ENCODE data around the gene CARD9. TPM values are rescaled to one million over a fixed set of nuclear protein-coding genes. Genes with fewer than 3 reads are reported as not detected.

The CARD9 gene
- total RNA-seq, 1 donor from 2014 or later, result 9.2 TPM

DNA sequence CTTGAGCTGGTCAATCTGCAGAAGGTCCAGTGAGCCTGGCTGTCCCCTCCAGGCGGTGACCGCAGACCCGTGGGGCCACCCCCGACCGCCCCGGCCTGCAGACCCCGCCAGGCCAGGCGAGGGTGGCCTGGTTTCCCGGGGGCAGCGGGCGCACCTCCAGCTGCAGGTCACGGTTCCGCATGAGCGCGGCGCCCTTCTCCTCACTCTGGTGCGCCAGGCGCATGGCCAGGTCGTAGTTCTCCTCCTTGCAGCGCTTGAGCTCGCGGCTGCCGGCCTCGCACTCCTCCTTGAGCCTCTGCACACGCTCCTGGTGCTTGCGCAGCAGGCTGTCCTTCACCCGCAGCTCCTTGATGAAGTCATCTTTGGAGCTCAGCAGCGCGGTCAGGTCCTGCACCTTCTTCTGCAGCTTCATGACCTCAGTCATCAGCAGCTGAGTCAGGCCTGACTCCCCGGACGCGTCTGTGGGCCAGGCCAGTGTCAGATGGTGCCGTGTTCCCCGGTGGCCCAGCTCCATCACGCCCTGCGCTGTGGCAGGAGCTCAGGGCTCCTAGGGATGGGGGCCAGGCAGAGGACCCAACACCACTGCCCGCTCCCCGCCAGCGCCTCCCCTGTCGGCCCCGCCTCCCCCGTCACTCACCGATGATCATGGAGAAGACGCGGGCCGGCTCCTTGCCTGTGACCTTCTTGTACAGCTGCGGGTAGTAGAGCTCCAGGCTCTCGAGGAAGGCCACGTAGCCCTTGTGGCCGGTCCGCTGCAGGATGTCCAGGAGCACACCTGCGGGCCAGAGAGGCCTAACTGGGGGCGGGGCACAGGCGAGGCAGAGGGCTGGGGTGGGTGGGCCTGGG is 2.6 kb downstream of the CARD9 start:
- no peaks in the 10 kb centered on the region for H3K36me3 Mint-ChIP-seq (ENCODE audit: low read depth)
- H3K27ac Mint-ChIP-seq, result no peak overlapping the region

DNA sequence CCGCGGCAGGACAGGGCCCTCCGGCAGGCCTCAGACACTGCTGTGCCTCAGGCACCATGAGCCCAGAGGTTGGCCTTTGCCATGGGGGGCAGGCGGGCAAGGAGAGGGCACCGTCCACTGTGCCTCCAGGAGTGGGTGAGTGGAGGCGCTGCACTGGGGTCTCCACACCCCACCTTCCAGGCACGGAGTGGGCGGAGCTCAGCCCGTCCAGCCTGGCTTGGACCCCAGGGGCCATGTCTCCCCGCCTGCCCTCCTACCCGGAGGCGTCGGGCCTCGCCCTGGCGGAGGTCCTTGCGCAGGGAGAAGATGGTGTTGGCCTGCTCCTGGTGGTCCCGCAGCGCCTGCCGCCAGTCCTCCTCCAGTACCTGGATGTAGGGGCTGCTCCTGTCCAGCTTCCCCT is 3.4 kb downstream of the CARD9 start:
- peaks cover 2% of the 10 kb centered on the region for H3K36me3 Mint-ChIP-seq (ENCODE audit: low read depth)
- H3K27ac Mint-ChIP-seq, result no peak overlapping the region
- H3K27me3 Mint-ChIP-seq, result no peaks in the 10 kb centered on the region
- H3K9me3 Mint-ChIP-seq, result no peaks in the 10 kb centered on the region
- no peaks in the 10 kb centered on the region for H3K4me1 Mint-ChIP-seq
- intact Hi-C loops (cut with micrococcal nuclease), result no loop called here
- no peak overlapping the region for H3K4me3 Mint-ChIP-seq
- DNase-seq, result no peak

More for the DNA sequence above, 2.6 kb downstream of the CARD9 start:
- no peak for DNase-seq
- H3K27me3 Mint-ChIP-seq, result no peaks in the 10 kb centered on the region
- intact Hi-C loops (cut with micrococcal nuclease), result no loop called here
- no peak overlapping the region for H3K4me3 Mint-ChIP-seq
- H3K4me1 Mint-ChIP-seq, result no peaks in the 10 kb centered on the region
- no peaks in the 10 kb centered on the region for H3K9me3 Mint-ChIP-seq

DNA sequence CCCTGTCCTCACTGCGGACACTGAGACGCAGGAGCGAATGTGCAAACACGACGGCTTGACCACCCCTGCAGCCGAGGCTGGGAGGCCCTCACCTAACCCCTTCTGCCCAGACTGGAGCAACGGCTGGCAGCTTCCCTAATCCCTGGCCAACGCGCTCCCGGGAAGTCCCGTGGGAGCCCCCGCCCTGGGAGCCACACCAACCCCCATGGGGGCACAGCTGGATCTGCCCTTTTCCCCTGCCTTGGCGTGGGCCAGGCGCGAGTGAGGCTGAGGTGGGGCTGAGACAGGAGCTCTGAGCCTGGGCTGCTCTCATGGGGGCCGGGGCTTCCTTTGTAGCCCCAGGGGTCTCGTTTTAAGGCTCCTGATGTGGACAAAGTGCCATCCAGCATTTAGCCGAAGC is 5.3 kb downstream of the CARD9 start:
- DNase-seq, result no peak
- Mint-ChIP-seq H3K4me3 (no peak overlapping the region), H3K4me1 (no peaks in the 10 kb centered on the region), H3K9me3 (no peaks in the 10 kb centered on the region), H3K27me3 (no peaks in the 10 kb centered on the region), H3K36me3 (ENCODE audit: low read depth) (peaks cover 5% of the 10 kb centered on the region), H3K27ac (no peak overlapping the region)
- intact Hi-C loops (cut with micrococcal nuclease), result no loop called here

DNA sequence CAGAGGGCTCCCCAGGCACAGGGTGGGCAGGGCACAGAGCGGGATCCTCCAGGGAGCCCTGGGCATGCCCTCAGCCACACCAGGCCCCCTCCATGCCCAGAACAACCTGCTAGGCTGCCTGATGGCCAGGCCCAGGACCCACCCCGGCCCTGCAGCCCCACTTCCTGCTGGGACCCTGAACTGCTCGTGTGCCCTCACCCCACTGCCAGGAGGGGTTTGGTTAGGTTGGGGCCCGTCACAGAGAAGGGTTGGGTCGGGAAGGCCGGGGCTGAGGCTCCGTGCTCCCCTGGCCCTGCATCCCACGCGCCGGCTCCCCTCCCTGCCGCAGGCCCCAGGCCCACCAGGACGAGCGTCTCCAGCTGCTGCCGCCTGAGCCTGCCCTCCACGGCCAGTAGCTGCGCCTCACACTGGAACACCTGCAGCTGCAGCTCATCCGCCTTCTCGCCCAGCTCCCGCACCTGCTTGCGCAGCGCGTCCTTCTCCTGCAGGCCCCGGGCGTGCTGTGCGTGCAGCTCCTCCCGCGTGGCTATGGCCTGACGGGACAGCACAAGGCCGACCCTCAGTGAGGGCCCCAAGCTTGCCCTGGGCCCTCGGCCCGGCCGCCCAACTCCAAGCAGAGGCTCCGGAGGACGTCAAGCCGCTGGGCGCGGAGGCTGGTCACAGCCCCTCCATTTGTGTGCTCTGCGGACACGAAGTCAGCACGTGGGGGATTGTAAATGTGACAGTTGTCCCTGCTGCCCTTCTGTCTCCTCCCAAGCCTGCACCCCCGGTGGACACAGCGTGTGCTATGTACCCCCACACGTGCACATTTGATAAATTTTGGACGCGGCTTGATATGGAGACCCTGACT is 5.9 kb downstream of the CARD9 start:
- intact Hi-C loops (cut with micrococcal nuclease), result no loop called here

GRCh38 chr9:136366826-136367225 is 6.6 kb downstream of the CARD9 start:
- Mint-ChIP-seq H3K27ac (no peak overlapping the region), H3K27me3 (no peaks in the 10 kb centered on the region), H3K4me1 (peaks cover 4% of the 10 kb centered on the region), H3K36me3 (ENCODE audit: low read depth) (peaks cover 5% of the 10 kb centered on the region), H3K4me3 (no peak overlapping the region), H3K9me3 (no peaks in the 10 kb centered on the region)
- intact Hi-C loops (cut with micrococcal nuclease), result no loop called here
- no peak for DNase-seq

More for the DNA sequence above, 5.9 kb downstream of the CARD9 start:
- H3K9me3 Mint-ChIP-seq, result no peaks in the 10 kb centered on the region
- DNase-seq, result no peak
- no peak overlapping the region for H3K27ac Mint-ChIP-seq
- H3K27me3 Mint-ChIP-seq, result no peaks in the 10 kb centered on the region
- no peak overlapping the region for H3K4me3 Mint-ChIP-seq
- peaks cover 4% of the 10 kb centered on the region for H3K4me1 Mint-ChIP-seq
- peaks cover 5% of the 10 kb centered on the region for H3K36me3 Mint-ChIP-seq (ENCODE audit: low read depth)

DNA sequence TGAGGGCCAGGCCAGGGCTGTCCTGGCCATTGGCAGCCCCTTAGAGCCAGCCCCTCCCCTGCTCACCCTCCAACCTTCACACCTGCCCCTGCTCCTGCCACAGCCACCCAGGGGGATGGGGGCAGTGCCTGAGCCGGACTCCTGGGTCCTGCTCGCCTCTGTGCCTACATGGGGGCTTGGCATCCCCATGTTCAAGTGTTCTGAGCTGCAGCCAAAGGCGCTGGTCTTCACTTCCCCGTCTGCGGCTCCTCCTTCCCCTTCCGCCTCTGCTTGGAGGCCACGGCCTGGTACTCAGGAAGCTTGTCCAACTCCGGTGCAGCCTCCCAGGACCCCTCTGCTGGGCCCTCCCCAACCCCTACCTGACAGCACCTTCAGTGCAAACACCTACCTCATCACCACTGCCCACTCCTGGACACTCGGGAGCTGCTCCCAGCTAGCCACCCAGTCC is 7.7 kb downstream of the CARD9 start:
- H3K9me3 Mint-ChIP-seq, result no peaks in the 10 kb centered on the region
- no peaks in the 10 kb centered on the region for H3K27me3 Mint-ChIP-seq
- no peak overlapping the region for H3K27ac Mint-ChIP-seq
- peaks cover 5% of the 10 kb centered on the region for H3K36me3 Mint-ChIP-seq (ENCODE audit: low read depth)
- H3K4me3 Mint-ChIP-seq, result no peak overlapping the region
- peaks cover 4% of the 10 kb centered on the region for H3K4me1 Mint-ChIP-seq
- intact Hi-C loops (cut with micrococcal nuclease), result no loop called here
- DNase-seq, result no peak

DNA sequence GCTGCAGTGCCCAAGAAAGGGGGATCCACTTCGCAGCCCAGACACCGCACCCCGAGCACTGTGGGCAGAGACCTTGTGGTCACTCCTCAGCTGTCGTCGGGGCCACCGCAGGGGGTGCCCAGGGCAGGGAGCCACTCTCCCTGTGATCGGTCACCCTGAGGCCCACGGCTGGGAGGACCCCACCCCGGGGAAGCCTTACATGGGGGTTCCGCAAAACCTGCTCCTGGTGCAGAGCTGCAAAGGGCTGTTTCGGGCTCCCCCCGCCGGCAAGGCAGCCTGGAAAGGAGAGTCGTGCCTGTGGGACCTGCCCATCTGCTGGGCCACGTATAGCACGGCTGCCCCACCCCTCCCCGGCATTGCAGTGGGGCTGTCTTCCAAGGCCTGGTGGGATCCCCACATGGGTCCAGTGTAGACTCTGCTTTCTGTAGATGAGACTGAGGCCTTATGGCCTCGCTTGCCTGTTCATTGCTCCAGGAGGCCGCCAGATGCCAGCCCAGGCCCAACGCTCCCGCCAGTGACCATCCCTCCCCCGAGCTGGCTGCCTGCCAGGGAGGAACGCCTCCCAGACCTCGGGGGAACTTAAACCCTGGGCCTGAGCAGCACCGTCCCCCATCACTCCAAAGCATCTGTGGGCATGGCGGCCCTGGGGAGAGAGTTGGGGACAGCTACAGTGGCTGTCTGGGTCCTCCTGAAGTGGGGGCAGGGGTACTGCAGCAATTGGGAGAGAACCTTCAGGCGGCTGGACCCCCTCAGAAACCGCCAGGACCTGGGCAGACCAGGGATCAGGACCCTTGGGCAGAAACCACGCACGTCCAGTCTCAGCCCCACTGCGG is 8.3 kb downstream of the CARD9 start:
- Mint-ChIP-seq H3K27me3 (no peaks in the 10 kb centered on the region), H3K4me1 (peaks cover 4% of the 10 kb centered on the region), H3K9me3 (no peaks in the 10 kb centered on the region), H3K4me3 (no peak overlapping the region), H3K27ac (no peak overlapping the region), H3K36me3 (ENCODE audit: low read depth) (peaks cover 5% of the 10 kb centered on the region)
- DNase-seq, result no peak
- intact Hi-C loops (cut with micrococcal nuclease), result no loop called here

- intact Hi-C loops (cut with micrococcal nuclease), result loop anchor here (1.0 kb wide), 1 partner anchor 36 kb away; the partner anchor contains the start of gene SNAPC4
- Mint-ChIP-seq H3K27me3 (no peaks in the 10 kb centered on the region), H3K36me3 (ENCODE audit: low read depth) (peaks cover 5% of the 10 kb centered on the region), H3K4me1 (peaks cover 4% of the 10 kb centered on the region), H3K4me3 (peak overlapping the region; percentile 53), H3K9me3 (no peaks in the 10 kb centered on the region), H3K27ac (peak overlapping the region; percentile 16)
- DNase-seq, result no peak
Observed at GRCh38 chr9:136363949-136364748, 9.3 kb downstream of the CARD9 start.

GRCh38 chr9:136363106-136363948 is 10.1 kb downstream of the CARD9 start, which contains the start of gene DNLZ:
DNLZ (minus strand) TSS chr9:136363744; CDS start chr9:136363714, 30 bp downstream.
- no peaks in the 10 kb centered on the region for H3K27me3 Mint-ChIP-seq
- peaks cover 4% of the 10 kb centered on the region for H3K4me1 Mint-ChIP-seq
- H3K36me3 Mint-ChIP-seq (ENCODE audit: low read depth), result peaks cover 5% of the 10 kb centered on the region
- no peaks in the 10 kb centered on the region for H3K9me3 Mint-ChIP-seq
- DNase-seq, result peak; percentile 97
- intact Hi-C loops (cut with micrococcal nuclease), result loop anchor here (1.0 kb wide), 1 partner anchor 37 kb away; the partner anchor contains the start of gene SNAPC4
- H3K27ac Mint-ChIP-seq, result peak within 1 kb of the TSS; percentile 89
- H3K4me3 Mint-ChIP-seq, result peak within 1 kb of the TSS; percentile 83

GRCh38 chr9:136362450-136362784 is 11.1 kb downstream of the CARD9 start:
- Mint-ChIP-seq H3K36me3 (ENCODE audit: low read depth) (peaks cover 5% of the 10 kb centered on the region), H3K27ac (no peak overlapping the region), H3K4me3 (no peak overlapping the region), H3K9me3 (no peaks in the 10 kb centered on the region), H3K4me1 (peaks cover 4% of the 10 kb centered on the region), H3K27me3 (no peaks in the 10 kb centered on the region)
- intact Hi-C loops (cut with micrococcal nuclease), result no loop called here
- peak; percentile 63 for DNase-seq

DNA sequence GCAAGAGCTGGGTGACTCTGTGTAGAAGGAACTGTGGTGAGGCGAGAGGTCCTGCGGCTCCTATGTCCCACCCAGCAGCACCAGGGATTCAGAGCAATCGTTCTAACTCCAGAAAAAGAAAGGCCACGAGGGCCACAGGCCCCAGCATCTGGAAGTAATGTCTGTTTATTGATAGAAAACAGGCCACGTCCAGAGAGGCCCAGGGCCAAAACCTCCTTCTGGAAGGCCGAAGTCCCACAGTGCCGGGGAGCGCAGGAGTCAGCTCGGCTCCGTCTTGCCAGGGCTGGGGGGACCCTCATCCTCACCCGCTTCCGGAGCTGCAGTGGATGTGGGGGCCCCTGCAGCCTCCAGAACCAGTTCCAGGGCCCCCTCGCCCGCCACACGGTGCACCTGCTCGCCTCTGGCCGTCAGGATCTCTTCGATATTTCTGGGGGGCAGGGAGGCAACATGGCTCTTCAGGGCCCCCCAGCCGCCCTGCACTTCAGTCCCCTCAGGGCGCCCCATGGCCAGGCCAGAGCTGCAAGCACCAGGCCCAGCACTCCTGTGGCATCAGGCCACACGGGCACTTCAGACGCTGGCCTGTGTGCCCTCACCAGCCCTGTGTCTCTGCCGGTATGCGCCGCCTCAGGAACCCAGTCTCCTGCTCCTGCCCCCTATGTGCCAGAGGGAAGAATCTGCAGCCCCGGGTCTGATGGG is 11.6 kb downstream of the CARD9 start:
- no peak for DNase-seq
- Mint-ChIP-seq H3K36me3 (ENCODE audit: low read depth) (peaks cover 5% of the 10 kb centered on the region), H3K27ac (no peak overlapping the region), H3K9me3 (no peaks in the 10 kb centered on the region), H3K4me3 (no peak overlapping the region), H3K27me3 (no peaks in the 10 kb centered on the region), H3K4me1 (peaks cover 4% of the 10 kb centered on the region)
- intact Hi-C loops (cut with micrococcal nuclease), result no loop called here
